ENCODE results near the gene FAM228B. TPM values are rescaled to one million over a fixed set of nuclear protein-coding genes. Genes with fewer than 3 reads are reported as not detected.
"Not testable (repeated sequence)": the region's sequence is repeated elsewhere in the genome, so short reads cannot be mapped to it uniquely, and the experiment has no call there.

FAM228B gene
- total and polyA plus RNA-seq, 2 experiments from 2014 or later, result 12.5 to 14.9 TPM

GRCh38 chr2:24087032-24087431 lies 36.2 kb upstream of the FAM228B start:
- WGBS (ENCODE audit: low lambda C conversion rate, missing lambda C conversion rate), result 74% methylated on average over 3 of the region's 3 CpGs
- no peak overlapping the region for H3K27ac ChIP-seq
- H4K20me1 ChIP-seq (ENCODE audit: insufficient read depth, poor library complexity, severe bottlenecking), result no peaks in the 10 kb centered on the region
- no peaks in the 10 kb centered on the region for H3K27me3 ChIP-seq
- no peaks in the 10 kb centered on the region for H3K36me3 ChIP-seq (replicated peaks; ENCODE audit: insufficient read depth, low read depth)
- no peak overlapping the region for H2AFZ ChIP-seq
- peaks cover 10% of the 10 kb centered on the region for H3K4me1 ChIP-seq (ENCODE audit: insufficient read depth)
- no peaks in the 10 kb centered on the region for H3K9me3 ChIP-seq (ENCODE audit: low read depth)
- no peak overlapping the region for H3K4me2 ChIP-seq
- peaks cover 11% of the 10 kb centered on the region for H3K79me2 ChIP-seq
- no peaks in the 10 kb centered on the region for H3K9me2 ChIP-seq (replicated peaks; ENCODE audit: insufficient read depth)
- no peak for DNase-seq (ENCODE audit: low spot score)
- no peak overlapping the region for H3K4me3 ChIP-seq
- TF ChIP-seq EZH2phosphoT487 (IDR thresholded peaks at IDR 0.05; ENCODE audit: low read depth, severe bottlenecking, unreplicated experiment) (no peak), EZH2 (IDR thresholded peaks at IDR 0.05; ENCODE audit: borderline replicate concordance) (no peak), CTCF (IDR thresholded peaks at IDR 0.05; ENCODE audit: poor library complexity) (no peak)

- H4K20me1 ChIP-seq (ENCODE audit: insufficient read depth, poor library complexity, severe bottlenecking), result no peaks in the 10 kb centered on the region
- DNase-seq (ENCODE audit: low spot score), result no peak
- H3K36me3 ChIP-seq (replicated peaks; ENCODE audit: insufficient read depth, low read depth), result no peaks in the 10 kb centered on the region
- no peaks in the 10 kb centered on the region for H3K4me1 ChIP-seq (ENCODE audit: insufficient read depth)
- no peaks in the 10 kb centered on the region for H3K9me3 ChIP-seq (ENCODE audit: low read depth)
- H2AFZ ChIP-seq, result no peak overlapping the region
- H3K4me3 ChIP-seq, result no peak overlapping the region
- no peak overlapping the region for H3K4me2 ChIP-seq
- no peaks in the 10 kb centered on the region for H3K27me3 ChIP-seq
- TF ChIP-seq EZH2 (IDR thresholded peaks at IDR 0.05; ENCODE audit: borderline replicate concordance) (no peak), EZH2phosphoT487 (IDR thresholded peaks at IDR 0.05; ENCODE audit: low read depth, severe bottlenecking, unreplicated experiment) (no peak), CTCF (IDR thresholded peaks at IDR 0.05; ENCODE audit: poor library complexity) (no peak)
- H3K79me2 ChIP-seq, result no peaks in the 10 kb centered on the region
- H3K9me2 ChIP-seq (replicated peaks; ENCODE audit: insufficient read depth), result no peaks in the 10 kb centered on the region
- no peak overlapping the region for H3K27ac ChIP-seq
- WGBS (ENCODE audit: low lambda C conversion rate, missing lambda C conversion rate), result 90% methylated on average over 2 of the region's 2 CpGs
Observed at GRCh38 chr2:24088821-24089359, 34.4 kb upstream of the FAM228B start.

GRCh38 chr2:24093270-24093669 lies 30.0 kb upstream of the FAM228B start:
- not testable (repeated sequence) for H2AFZ ChIP-seq; H3K27me3 ChIP-seq; DNase-seq (ENCODE audit: low spot score); H3K4me3 ChIP-seq; H3K36me3 ChIP-seq (replicated peaks; ENCODE audit: insufficient read depth, low read depth); H3K4me2 ChIP-seq; H3K27ac ChIP-seq; H3K79me2 ChIP-seq; H3K9me3 ChIP-seq (ENCODE audit: low read depth); H3K9me2 ChIP-seq (replicated peaks; ENCODE audit: insufficient read depth); H3K4me1 ChIP-seq (ENCODE audit: insufficient read depth); H4K20me1 ChIP-seq (ENCODE audit: insufficient read depth, poor library complexity, severe bottlenecking)
- WGBS (ENCODE audit: low lambda C conversion rate, missing lambda C conversion rate), result 97% methylated on average over 5 of the region's 5 CpGs

- H3K9me2 ChIP-seq (replicated peaks; ENCODE audit: insufficient read depth); H3K36me3 ChIP-seq (replicated peaks; ENCODE audit: insufficient read depth, low read depth); H2AFZ ChIP-seq; H3K27ac ChIP-seq; DNase-seq (ENCODE audit: low spot score); H4K20me1 ChIP-seq (ENCODE audit: insufficient read depth, poor library complexity, severe bottlenecking); H3K4me3 ChIP-seq; H3K4me1 ChIP-seq (ENCODE audit: insufficient read depth); H3K9me3 ChIP-seq (ENCODE audit: low read depth); H3K27me3 ChIP-seq; H3K79me2 ChIP-seq; H3K4me2 ChIP-seq: not testable (repeated sequence)
- 48% methylated on average over 17 of the region's 17 CpGs for WGBS (ENCODE audit: low lambda C conversion rate, missing lambda C conversion rate)
Observed at GRCh38 chr2:24095171-24095677, 28.0 kb upstream of the FAM228B start.

GRCh38 chr2:24100732-24101131 lies 22.5 kb upstream of the FAM228B start:
- not testable (repeated sequence) for H3K9me3 ChIP-seq (ENCODE audit: low read depth); DNase-seq (ENCODE audit: low spot score); H2AFZ ChIP-seq; H3K4me2 ChIP-seq; H4K20me1 ChIP-seq (ENCODE audit: insufficient read depth, poor library complexity, severe bottlenecking); H3K4me3 ChIP-seq; H3K79me2 ChIP-seq; H3K36me3 ChIP-seq (replicated peaks; ENCODE audit: insufficient read depth, low read depth); H3K9me2 ChIP-seq (replicated peaks; ENCODE audit: insufficient read depth); H3K27ac ChIP-seq; H3K4me1 ChIP-seq (ENCODE audit: insufficient read depth); H3K27me3 ChIP-seq
- WGBS (ENCODE audit: low lambda C conversion rate, missing lambda C conversion rate), result 85% methylated on average over 2 of the region's 2 CpGs
